Motor neuron (in vitro differentiated cells): ENCODE measurements around the gene NLGN1. TPM values are rescaled to one million over a fixed set of nuclear protein-coding genes. Genes with fewer than 3 reads are reported as not detected.

Experiments
- ATAC-seq, 8 experiments: fragments of 200-7000 bp; cut with Tn5 transposase; replicated peaks in 6 of 8; 2 replicates each; pipeline ENCODE4 v1.8.0; 2021; ENCODE audit warnings: mild to moderate bottlenecking in 8 of 8, moderate library complexity in 8 of 8
- H3K27ac ChIP-seq, 2 donors: fragments of 250-450 bp; sonication (Bioruptor Pico); 2 replicates each; pipeline ENCODE4 v1.9.0; 2021; ENCODE audit warnings: antibody characterized with exemption in 2 of 2, mild to moderate bottlenecking in 2 of 2, moderate library complexity in 1 of 2
- H3K4me1 ChIP-seq, 2 donors: fragments of 250-450 bp; sonication (Bioruptor Pico); replicated peaks in 1 of 2; 2 replicates each; pipeline ENCODE4 v1.6.1; 2021; ENCODE audit warnings: antibody characterized with exemption in 2 of 2, mild to moderate bottlenecking in 2 of 2, moderate library complexity in 1 of 2
- H3K4me3 ChIP-seq, 5 donors: fragments of 250-450 bp; sonication (Bioruptor Pico); 2 replicates each; pipeline ENCODE4 v1.9.0; 2021; ENCODE audit warnings: antibody characterized with exemption in 5 of 5, mild to moderate bottlenecking in 5 of 5, moderate library complexity in 4 of 5
- WGBS, 10 experiments: fragments of 450-650 bp; shearing (Covaris generic); methylation state at CpG; one replicate each; pipeline ENCODE4 v1.0.0; 2022; 5-methylcytosine and 5-hydroxymethylcytosine counted together
- in situ Hi-C, 9 experiments: fragments of 400-800 bp; cut with MboI; loops; one replicate each; pipeline ENCODE4 v1.15.0; 2021; ENCODE audit warnings: low sequenced_read_pairs in 9 of 9, low pct_unique_long_range_greater_than_20kb in 2 of 9; ENCODE audit not compliant: unreplicated experiment in 9 of 9
- total RNA-seq, 8 experiments: library from RNA; unstranded; fragments of 300-600 nt; gene quantifications; 2 replicates each; pipeline versions ENCODE4 v1.2.3 to v1.2.4, GENCODE V29; 2022

NLGN1 gene
- total RNA-seq, 8 experiments from 2014 or later = 16.6 to 63.4 (median 34.8) TPM

- Histone ChIP-seq H3K27ac (no peak overlapping the region), H3K4me1 (peaks cover 9 to 22% of the 10 kb centered on the region in 2 donors), H3K4me3 (no peak overlapping the region)
- WGBS, 10 experiments = 52 to 100% (median 90%) methylated on average over 3 to 5 of the region's 5 CpGs; no CpG with 5 or more reads in 1 of the 10 experiments
- in situ Hi-C loops = no loop called here
- no peak for ATAC-seq
Observed at GRCh38 chr3:174101244-174101643, 703.7 kb downstream of the NLGN1 start.

GRCh38 chr3:174102274-174102673, 704.7 kb downstream of the NLGN1 start:
- in situ Hi-C loops = no loop called here
- Histone ChIP-seq H3K4me1 (peaks cover 9 to 22% of the 10 kb centered on the region in 2 donors), H3K4me3 (no peak overlapping the region), H3K27ac (no peak overlapping the region)
- WGBS, 10 experiments = 54 to 98% (median 65%) methylated on average over 4 to 7 of the region's 7 CpGs
- ATAC-seq = no peak

GRCh38 chr3:174102866-174103265, 705.3 kb downstream of the NLGN1 start:
- peaks cover 9 to 22% of the 10 kb centered on the region in 2 donors for H3K4me1 ChIP-seq
- H3K27ac ChIP-seq = no peak overlapping the region
- H3K4me3 ChIP-seq = no peak overlapping the region
- in situ Hi-C loops = no loop called here
- peak in 2 of 8 experiments; percentile 10 to 17 for ATAC-seq
- WGBS, 10 experiments = 35 to 100% (median 69%) methylated on average over 1 to 3 of the region's 3 CpGs

DNA sequence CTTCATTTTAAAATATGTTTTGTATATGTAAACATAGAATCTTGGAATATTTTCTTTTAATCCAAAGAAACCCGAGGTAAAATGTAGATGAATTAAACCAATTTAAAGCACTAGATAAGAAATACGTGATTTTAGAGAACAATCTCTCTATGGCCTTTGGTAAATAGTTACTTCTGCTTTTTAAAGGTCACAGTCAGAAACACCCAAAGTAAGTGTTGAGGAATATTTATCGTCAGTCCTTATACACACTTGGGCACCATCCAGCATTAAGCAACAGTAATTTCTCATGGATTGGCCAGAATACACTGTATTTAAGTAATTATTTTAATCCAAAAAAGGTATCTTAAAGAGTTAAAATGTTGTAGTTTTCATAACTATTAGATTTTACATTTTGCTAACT, 713.2 kb downstream of the NLGN1 start:
- in situ Hi-C loops = no loop called here
- H3K27ac ChIP-seq = no peak overlapping the region
- no peak overlapping the region for H3K4me3 ChIP-seq
- ATAC-seq = no peak
- peaks cover 0 to 6% of the 10 kb centered on the region in 2 donors for H3K4me1 ChIP-seq
- WGBS, 10 experiments = 32 to 100% (median 93%) methylated on average over 1 to 3 of the region's 3 CpGs

DNA sequence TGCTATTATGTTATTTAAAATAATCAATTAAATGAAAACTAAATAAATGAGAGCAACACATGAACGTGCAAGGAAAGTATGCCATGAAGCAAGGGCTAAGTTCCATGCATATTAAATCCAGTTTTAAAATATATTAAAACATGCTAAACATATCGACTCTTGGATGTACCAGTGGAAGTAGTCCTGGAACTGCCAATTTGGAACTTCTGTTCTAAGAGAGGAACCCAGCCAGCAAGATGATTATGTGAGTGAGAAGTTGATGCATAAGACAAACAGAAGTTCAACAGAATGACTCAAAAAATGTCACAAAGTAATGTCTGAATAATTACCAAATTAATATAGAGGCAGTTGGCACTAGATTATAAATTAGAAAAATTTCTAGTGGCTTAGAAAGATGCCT, 714.2 kb downstream of the NLGN1 start:
- no peak overlapping the region for H3K27ac ChIP-seq
- 33 to 100% (median 86%) methylated on average over 1 to 2 of the region's 2 CpGs for WGBS, 10 experiments
- H3K4me3 ChIP-seq = no peak overlapping the region
- ATAC-seq = no peak
- in situ Hi-C loops = no loop called here
- peaks cover 0 to 6% of the 10 kb centered on the region in 2 donors for H3K4me1 ChIP-seq

GRCh38 chr3:174116421-174116820, 718.9 kb downstream of the NLGN1 start:
- in situ Hi-C loops = no loop called here
- 14 to 100% (median 87%) methylated on average over 1 to 4 of the region's 4 CpGs; no CpG with 5 or more reads in 1 of the 10 experiments for WGBS, 10 experiments
- Histone ChIP-seq H3K4me3 (no peak overlapping the region), H3K27ac (no peak overlapping the region), H3K4me1 (peaks cover 7% of the 10 kb centered on the region in 2 donors)
- peak in 2 of 8 experiments; percentile 43 to 68 for ATAC-seq

DNA sequence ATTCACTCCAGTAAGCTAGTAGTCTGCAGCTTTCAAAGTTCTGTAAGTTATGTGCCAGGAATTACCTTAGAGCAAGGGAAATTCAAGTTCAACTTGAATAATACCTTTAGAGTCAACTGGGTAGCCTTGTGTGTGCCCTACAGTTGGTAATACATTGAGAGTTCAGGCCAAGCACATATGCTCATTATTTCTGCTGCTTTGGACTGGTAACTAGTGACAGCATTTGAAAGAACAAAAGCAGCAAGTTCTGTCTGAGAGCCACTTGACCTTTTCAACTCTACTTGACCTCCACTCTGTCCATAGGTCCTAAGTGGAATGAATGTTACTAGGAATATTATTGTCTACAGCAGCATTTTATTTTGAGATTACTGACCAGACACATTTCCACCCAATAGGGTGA, 723.5 kb downstream of the NLGN1 start:
- in situ Hi-C loops = no loop called here
- Histone ChIP-seq H3K27ac (no peak overlapping the region), H3K4me1 (peaks cover 7 to 14% of the 10 kb centered on the region in 2 donors), H3K4me3 (no peak overlapping the region)
- ATAC-seq = peak in 2 of 8 experiments; percentile 20 to 38

GRCh38 chr3:174122411-174122810, 724.9 kb downstream of the NLGN1 start:
- WGBS, 10 experiments = 89 to 100% (median 100%) methylated on average over 1 to 2 of the region's 2 CpGs; no CpG with 5 or more reads in 1 of the 10 experiments
- peaks cover 7 to 14% of the 10 kb centered on the region in 2 donors for H3K4me1 ChIP-seq
- H3K27ac ChIP-seq = no peak overlapping the region
- H3K4me3 ChIP-seq = no peak overlapping the region
- no peak for ATAC-seq
- in situ Hi-C loops = no loop called here

DNA sequence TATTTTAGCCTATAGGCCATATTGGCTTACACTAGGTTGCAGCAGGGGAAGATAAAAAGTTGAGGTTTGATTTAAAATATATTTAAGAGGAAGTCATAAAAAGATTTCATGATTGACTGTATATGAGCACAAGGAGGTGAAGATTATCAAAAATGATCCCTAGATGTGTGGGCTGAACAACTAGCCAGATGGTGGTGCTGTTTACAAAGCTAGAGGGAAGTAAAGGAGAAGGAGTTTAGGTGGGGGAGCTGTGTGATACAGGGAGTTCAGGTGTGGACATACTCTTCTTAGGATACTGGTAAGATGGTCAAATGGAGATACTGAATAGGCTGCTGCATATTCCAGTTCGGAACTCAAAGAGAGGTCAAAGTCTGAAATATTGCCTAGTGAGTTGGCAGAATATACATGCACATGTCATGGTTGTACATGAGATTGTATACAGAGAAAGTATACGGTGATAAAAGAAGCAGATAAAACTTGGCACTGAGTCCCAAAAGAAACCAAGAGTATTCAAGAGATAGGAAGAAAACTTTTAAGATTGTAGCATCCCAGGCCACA, 727.8 kb downstream of the NLGN1 start:
- WGBS, 10 experiments = 40 to 100% (median 86%) methylated on average over 1 to 2 of the region's 2 CpGs; no CpG with 5 or more reads in 2 of the 10 experiments
- ATAC-seq = peak in 5 of 8 experiments; percentile 45 to 83 (median 74)
- in situ Hi-C loops = loop anchor here in 1 of 9 experiments (25.0 kb wide), 1 partner anchor 187 kb away; no protein-coding TSS in a partner anchor
- H3K27ac ChIP-seq = no peak overlapping the region
- H3K4me1 ChIP-seq = peaks cover 7 to 14% of the 10 kb centered on the region in 2 donors
- H3K4me3 ChIP-seq = no peak overlapping the region

- WGBS, 10 experiments = 56 to 100% (median 97%) methylated on average over 1 to 4 of the region's 4 CpGs; no CpG with 5 or more reads in 1 of the 10 experiments
- peaks cover 0 to 5% of the 10 kb centered on the region in 2 donors for H3K4me1 ChIP-seq
- in situ Hi-C loops = loop anchor here in 1 of 9 experiments (25.0 kb wide), 1 partner anchor 185 kb away; no protein-coding TSS in a partner anchor
- no peak overlapping the region for H3K27ac ChIP-seq
- no peak for ATAC-seq
- no peak overlapping the region for H3K4me3 ChIP-seq
Observed at GRCh38 chr3:174126990-174127758, 729.6 kb downstream of the NLGN1 start.

- WGBS, 10 experiments = 38 to 100% (median 65%) methylated on average over 1 of the region's 1 CpG; no CpG with 5 or more reads in 4 of the 10 experiments
- H3K4me1 ChIP-seq = no peaks in the 10 kb centered on the region
- no peak overlapping the region for H3K4me3 ChIP-seq
- in situ Hi-C loops = loop anchor here in 1 of 9 experiments (25.0 kb wide), 1 partner anchor 180 kb away; no protein-coding TSS in a partner anchor
- no peak overlapping the region for H3K27ac ChIP-seq
- ATAC-seq = no peak
Observed at GRCh38 chr3:174132006-174132405, 734.5 kb downstream of the NLGN1 start.

DNA sequence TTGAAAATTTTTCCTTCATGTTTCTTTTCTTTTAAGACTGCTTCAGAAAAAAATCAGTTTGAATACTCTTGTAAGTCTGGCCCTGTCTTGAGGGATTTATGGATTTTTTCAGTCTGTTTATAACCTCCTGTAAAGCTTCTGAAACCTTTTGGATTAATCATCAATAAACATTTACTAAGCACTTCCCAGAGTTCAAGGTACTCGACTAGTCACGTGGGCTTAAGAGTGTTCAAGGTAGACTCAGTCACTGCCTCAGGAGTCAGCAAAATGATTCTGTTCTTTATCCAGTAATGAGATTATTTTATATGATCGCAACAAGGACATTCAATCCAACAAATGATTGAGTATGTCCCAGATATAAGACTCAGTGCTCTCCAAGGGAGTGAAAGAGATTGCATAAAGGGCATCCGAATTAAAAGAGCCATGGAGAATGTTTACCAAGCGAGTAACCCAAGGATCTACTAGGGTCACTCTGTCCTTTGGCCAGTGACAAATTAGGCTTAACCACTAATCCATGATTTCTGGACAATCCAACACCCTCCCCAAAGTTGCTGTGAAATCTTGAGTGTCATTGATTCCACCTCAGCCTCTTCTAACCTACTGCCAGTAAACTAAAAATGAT, 735.0 kb downstream of the NLGN1 start:
- in situ Hi-C loops = loop anchor here in 1 of 9 experiments (25.0 kb wide), 1 partner anchor 180 kb away; no protein-coding TSS in a partner anchor
- H3K4me3 ChIP-seq = no peak overlapping the region
- 69 to 100% (median 91%) methylated on average over 1 to 5 of the region's 5 CpGs; no CpG with 5 or more reads in 3 of the 10 experiments for WGBS, 10 experiments
- no peak overlapping the region for H3K27ac ChIP-seq
- no peak for ATAC-seq
- H3K4me1 ChIP-seq = no peaks in the 10 kb centered on the region

- no peak overlapping the region for H3K27ac ChIP-seq
- in situ Hi-C loops = loop anchor here in 1 of 9 experiments (25.0 kb wide), 1 partner anchor 166 kb away; no protein-coding TSS in a partner anchor
- H3K4me3 ChIP-seq = no peak overlapping the region
- ATAC-seq = no peak
- WGBS, 10 experiments = 14 to 100% (median 97%) methylated on average over 1 of the region's 1 CpG; no CpG with 5 or more reads in 2 of the 10 experiments
- H3K4me1 ChIP-seq = no peaks in the 10 kb centered on the region
Observed at GRCh38 chr3:174146008-174146407, 748.5 kb downstream of the NLGN1 start.
